Muscle layer of colon (tissue), 2 donors: ENCODE data around the gene BTNL9.
"Not testable (repeated sequence)": the region's sequence is repeated elsewhere in the genome, so short reads cannot be mapped to it uniquely, and the experiment has no call there.

ENCODE experiments used
- H3K27ac ChIP-seq: one replicate; pipeline ENCODE4 v1.7.0; 2013; ENCODE audit warnings: low read depth, mild to moderate bottlenecking, low read length, moderate library complexity
- H3K27me3 ChIP-seq, 2 donors: one replicate each; pipeline ENCODE4 v1.7.0; 2013; ENCODE audit warnings: low read length in 2 of 2, mild to moderate bottlenecking in 2 of 2; ENCODE audit not compliant: insufficient read depth in 2 of 2, control insufficient read depth in 1 of 2
- H3K36me3 ChIP-seq: one replicate; pipeline ENCODE4 v1.7.0; 2013; ENCODE audit warnings: mild to moderate bottlenecking, low read length; ENCODE audit not compliant: insufficient read depth
- H3K4me1 ChIP-seq: one replicate; pipeline ENCODE4 v1.7.0; 2013; ENCODE audit warnings: mild to moderate bottlenecking, low read length; ENCODE audit not compliant: insufficient read depth
- H3K4me3 ChIP-seq, 2 donors: one replicate each; pipeline ENCODE4 v1.7.0; 2013; ENCODE audit warnings: low read length in 2 of 2, low read depth in 1 of 2, mild to moderate bottlenecking in 1 of 2, moderate library complexity in 1 of 2
- H3K9ac ChIP-seq: one replicate; pipeline ENCODE4 v1.7.0; 2013; ENCODE audit warnings: low read length
- H3K9me3 ChIP-seq: one replicate; pipeline ENCODE4 v1.7.0; 2013; ENCODE audit warnings: mild to moderate bottlenecking, low read length
- donor health status: abdominal sarcoma.
- donor health status: Adenocarcinoma of cecum.

BTNL9 gene

DNA sequence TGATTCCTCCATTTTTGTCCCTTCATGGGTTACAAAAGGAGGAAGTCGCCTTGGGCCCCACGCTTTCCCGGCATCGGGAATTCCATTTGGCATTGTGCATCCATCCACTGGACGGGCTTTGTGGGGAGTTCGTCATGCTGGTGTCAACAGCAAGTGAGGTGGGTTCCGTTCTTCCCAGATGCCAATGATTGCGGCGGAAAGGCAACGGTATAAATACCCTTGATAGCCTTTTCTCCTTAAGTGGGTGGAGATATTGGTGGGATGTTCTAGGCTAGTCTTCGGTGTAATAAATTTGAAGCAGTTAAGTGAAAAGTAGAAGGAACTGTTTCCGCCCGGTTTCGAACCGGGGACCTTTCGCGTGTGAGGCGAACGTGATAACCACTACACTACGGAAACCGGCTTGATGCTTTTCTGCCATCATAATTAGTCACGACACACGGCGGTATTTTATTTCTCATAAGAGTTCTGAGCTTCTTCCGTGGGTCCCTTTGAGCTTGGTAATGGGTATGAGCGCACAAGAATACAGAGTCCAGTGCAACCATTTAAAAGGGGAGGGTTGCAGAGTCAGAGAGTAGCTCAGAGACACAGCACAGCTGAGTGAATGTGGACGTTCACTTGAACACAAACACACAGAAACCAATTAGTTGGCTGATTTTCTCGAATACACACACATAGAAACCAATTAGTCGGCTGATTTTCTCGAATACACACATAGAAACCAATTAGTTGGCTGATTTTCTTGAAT lies 62.0 kb downstream of the BTNL9 start:
- not testable (repeated sequence) for H3K36me3 ChIP-seq, H3K9me3 ChIP-seq, H3K9ac ChIP-seq, H3K4me3 ChIP-seq, H3K4me1 ChIP-seq, H3K27ac ChIP-seq
- H3K27me3 ChIP-seq = peaks cover 22 to 25% of the 10 kb centered on the region in 2 donors

DNA sequence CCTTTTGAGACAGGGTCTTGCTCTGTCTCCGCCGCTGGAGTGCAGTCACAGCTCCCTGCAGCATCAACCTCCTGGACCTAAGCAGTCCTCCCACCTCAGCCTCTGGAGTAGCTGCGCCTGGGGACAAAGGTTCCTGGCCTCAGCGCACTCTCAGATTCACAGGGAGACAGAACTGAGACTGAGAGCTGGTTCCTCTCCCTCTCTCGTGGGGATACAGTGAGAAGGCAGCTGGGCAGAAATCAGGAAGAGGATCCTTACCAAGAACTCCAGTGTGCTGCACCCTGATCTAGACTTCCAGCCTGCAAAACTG lies 64.1 kb downstream of the BTNL9 start:
- not testable (repeated sequence) for H3K36me3 ChIP-seq, H3K9me3 ChIP-seq, H3K27ac ChIP-seq, H3K4me3 ChIP-seq, H3K4me1 ChIP-seq, H3K9ac ChIP-seq
- H3K27me3 ChIP-seq = peaks cover 20 to 31% of the 10 kb centered on the region in 2 donors

DNA sequence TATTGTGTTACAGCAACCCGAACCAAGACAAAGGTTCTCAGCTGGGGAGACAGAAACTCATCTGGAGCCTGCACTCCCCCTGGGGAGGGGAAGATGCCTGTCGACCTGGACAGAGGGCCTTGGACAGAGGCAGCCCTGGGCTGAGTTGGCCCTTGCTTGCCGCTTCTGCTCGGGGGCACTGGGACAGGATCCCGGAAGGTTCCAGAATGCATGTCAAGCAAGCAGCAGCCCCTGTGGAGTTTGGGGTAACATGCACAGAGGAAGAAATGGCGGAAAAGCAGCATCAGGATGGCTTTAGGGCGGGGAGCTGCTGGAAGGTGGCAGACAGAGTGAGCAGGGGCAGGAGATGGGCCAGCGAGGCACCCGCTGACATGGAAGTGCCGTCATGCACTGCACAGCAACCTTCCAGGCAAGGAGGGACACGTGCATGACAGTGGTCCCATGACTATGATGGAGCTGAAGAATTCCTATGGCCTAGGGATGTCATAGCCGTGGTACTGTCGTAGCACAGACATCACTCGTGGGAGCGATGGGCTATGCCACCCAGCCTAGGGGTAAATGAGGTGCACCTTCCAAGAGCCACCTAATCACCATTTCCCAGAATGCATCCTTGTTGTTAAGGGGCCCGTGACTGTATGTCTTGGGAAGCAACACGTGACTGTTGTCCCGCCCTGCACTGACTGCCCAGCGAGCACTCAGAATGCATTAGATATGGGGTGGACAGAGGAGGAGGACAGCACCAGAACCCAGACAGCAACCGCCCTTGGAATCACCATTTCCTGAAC lies 64.7 kb downstream of the BTNL9 start:
- not testable (repeated sequence) for H3K4me1 ChIP-seq, H3K36me3 ChIP-seq
- H3K27me3 ChIP-seq = peaks cover 14 to 31% of the 10 kb centered on the region in 2 donors

GRCh38 chr5:181105391-181106025 lies 65.4 kb downstream of the BTNL9 start:
- Histone ChIP-seq H3K36me3 (no peaks in the 10 kb centered on the region), H3K4me3 (no peak overlapping the region), H3K4me1 (no peaks in the 10 kb centered on the region), H3K9me3 (no peaks in the 10 kb centered on the region), H3K27ac (no peak overlapping the region), H3K27me3 (peaks cover 9 to 27% of the 10 kb centered on the region in 2 donors), H3K9ac (no peak overlapping the region)

More for the DNA sequence above, 64.7 kb downstream of the BTNL9 start:
- H3K4me3 ChIP-seq, H3K9ac ChIP-seq, H3K27ac ChIP-seq, H3K9me3 ChIP-seq: not testable (repeated sequence)

DNA sequence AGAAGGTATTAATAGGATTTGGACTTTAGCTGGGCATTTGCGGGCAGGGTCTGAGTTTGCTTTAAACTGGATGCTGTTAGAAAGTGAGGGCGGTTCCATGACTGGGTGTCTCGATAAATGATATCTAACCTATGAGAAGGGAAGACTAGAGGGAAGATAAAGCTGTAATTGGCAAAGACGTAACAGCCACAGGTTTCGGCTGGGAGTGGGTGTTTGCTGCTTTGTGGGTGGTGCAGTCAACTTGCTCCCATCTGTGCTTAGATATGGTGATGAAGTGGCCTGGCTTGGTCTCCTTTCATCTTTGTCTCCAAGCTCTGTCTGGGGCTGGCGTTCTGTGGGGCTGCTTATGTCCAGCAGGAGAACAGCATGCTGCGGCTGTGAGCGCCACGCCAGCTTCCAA lies 67.6 kb downstream of the BTNL9 start:
- no peak overlapping the region for H3K9ac ChIP-seq
- peaks cover 9 to 36% of the 10 kb centered on the region in 2 donors for H3K27me3 ChIP-seq
- H3K9me3 ChIP-seq = no peaks in the 10 kb centered on the region
- H3K27ac ChIP-seq = no peak overlapping the region
- no peaks in the 10 kb centered on the region for H3K36me3 ChIP-seq
- no peak overlapping the region for H3K4me3 ChIP-seq
- H3K4me1 ChIP-seq = no peaks in the 10 kb centered on the region

GRCh38 chr5:181108578-181109165 lies 68.6 kb downstream of the BTNL9 start:
- H3K4me3 ChIP-seq = no peak overlapping the region
- H3K27me3 ChIP-seq = peaks cover 9 to 36% of the 10 kb centered on the region in 2 donors
- H3K36me3 ChIP-seq = no peaks in the 10 kb centered on the region
- H3K9ac ChIP-seq = no peak overlapping the region
- H3K27ac ChIP-seq = no peak overlapping the region
- no peaks in the 10 kb centered on the region for H3K4me1 ChIP-seq
- H3K9me3 ChIP-seq = no peaks in the 10 kb centered on the region

GRCh38 chr5:181109489-181110013 lies 69.5 kb downstream of the BTNL9 start:
- Histone ChIP-seq H3K27ac (no peak overlapping the region), H3K9me3 (peaks cover 4% of the 10 kb centered on the region), H3K9ac (no peak overlapping the region), H3K36me3 (no peaks in the 10 kb centered on the region), H3K4me1 (no peaks in the 10 kb centered on the region), H3K27me3 (peaks cover 12 to 45% of the 10 kb centered on the region in 2 donors), H3K4me3 (no peak overlapping the region)

- Histone ChIP-seq H3K27ac (no peak overlapping the region), H3K4me3 (no peak overlapping the region), H3K9me3 (peaks cover 4% of the 10 kb centered on the region), H3K9ac (no peak overlapping the region), H3K36me3 (no peaks in the 10 kb centered on the region), H3K4me1 (no peaks in the 10 kb centered on the region), H3K27me3 (peaks cover 21 to 59% of the 10 kb centered on the region in 2 donors)
Measured at GRCh38 chr5:181111010-181111409, 70.9 kb downstream of the BTNL9 start.
